A673 (cell line): ENCODE data around the gene TMC3.

Source experiments
- EZH2 ChIP-seq: fragments of 200-600 bp; sonication (generic); IDR thresholded peaks from 2 replicates; pipeline ENCODE4 v1.6.1; 2017; ENCODE audit warnings: borderline replicate concordance, low read depth, mild to moderate bottlenecking, mixed read lengths, antibody characterized with exemption, low read length; ENCODE audit not compliant: poor library complexity, severe bottlenecking
- TF ChIP-seq, protein P1 (sequence below): fragments of 300-800, 200-600 bp; sonication (generic); conservative IDR thresholded peaks from 2 replicates; pipeline ENCODE4 v1.5.1; 2017; ENCODE audit warnings: low read depth, mild to moderate bottlenecking, antibody characterized with exemption, low read length, moderate library complexity, mixed read lengths

- TF ChIP-seq, protein P1, sequence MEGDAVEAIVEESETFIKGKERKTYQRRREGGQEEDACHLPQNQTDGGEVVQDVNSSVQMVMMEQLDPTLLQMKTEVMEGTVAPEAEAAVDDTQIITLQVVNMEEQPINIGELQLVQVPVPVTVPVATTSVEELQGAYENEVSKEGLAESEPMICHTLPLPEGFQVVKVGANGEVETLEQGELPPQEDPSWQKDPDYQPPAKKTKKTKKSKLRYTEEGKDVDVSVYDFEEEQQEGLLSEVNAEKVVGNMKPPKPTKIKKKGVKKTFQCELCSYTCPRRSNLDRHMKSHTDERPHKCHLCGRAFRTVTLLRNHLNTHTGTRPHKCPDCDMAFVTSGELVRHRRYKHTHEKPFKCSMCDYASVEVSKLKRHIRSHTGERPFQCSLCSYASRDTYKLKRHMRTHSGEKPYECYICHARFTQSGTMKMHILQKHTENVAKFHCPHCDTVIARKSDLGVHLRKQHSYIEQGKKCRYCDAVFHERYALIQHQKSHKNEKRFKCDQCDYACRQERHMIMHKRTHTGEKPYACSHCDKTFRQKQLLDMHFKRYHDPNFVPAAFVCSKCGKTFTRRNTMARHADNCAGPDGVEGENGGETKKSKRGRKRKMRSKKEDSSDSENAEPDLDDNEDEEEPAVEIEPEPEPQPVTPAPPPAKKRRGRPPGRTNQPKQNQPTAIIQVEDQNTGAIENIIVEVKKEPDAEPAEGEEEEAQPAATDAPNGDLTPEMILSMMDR = no peak
- TF ChIP-seq EZH2 = no peak
Observed at GRCh38 chr15:81375461-81375860, 1.4 kb upstream of the TMC3 start.
